Gastroesophageal sphincter (tissue), 3 donors: Measurements from ENCODE around the gene WDFY3.

ENCODE experiments used
- EP300 ChIP-seq: sonication (generic); formaldehyde crosslinking; IDR thresholded peaks from one replicate; pipeline ENCODE4 v1.6.1; 2017; ENCODE audit warnings: antibody characterized with exemption, mild to moderate bottlenecking
- POLR2A ChIP-seq, 2 donors: fragments of 450-650 bp; IDR thresholded peaks; one replicate each; pipeline ENCODE4 v1.6.1; 2017; ENCODE audit warnings: antibody characterized with exemption in 2 of 2, mild to moderate bottlenecking in 2 of 2, moderate library complexity in 1 of 2
- POLR2AphosphoS5 ChIP-seq: sonication (generic); formaldehyde crosslinking; IDR thresholded peaks from one replicate; pipeline ENCODE4 v1.6.1; 2017; ENCODE audit warnings: antibody characterized with exemption
- TF ChIP-seq, protein P1 (sequence below), 4 experiments: fragments of 200-600 bp in 2 of 4; fragments of 450-650 bp in 2 of 4; sonication (generic) in 1 of 4; IDR thresholded peaks; one replicate each; pipeline ENCODE4 v1.5.1; 2017 to 2019; ENCODE audit warnings: antibody characterized with exemption in 4 of 4, mild to moderate bottlenecking in 2 of 4, moderate library complexity in 2 of 4

DNA sequence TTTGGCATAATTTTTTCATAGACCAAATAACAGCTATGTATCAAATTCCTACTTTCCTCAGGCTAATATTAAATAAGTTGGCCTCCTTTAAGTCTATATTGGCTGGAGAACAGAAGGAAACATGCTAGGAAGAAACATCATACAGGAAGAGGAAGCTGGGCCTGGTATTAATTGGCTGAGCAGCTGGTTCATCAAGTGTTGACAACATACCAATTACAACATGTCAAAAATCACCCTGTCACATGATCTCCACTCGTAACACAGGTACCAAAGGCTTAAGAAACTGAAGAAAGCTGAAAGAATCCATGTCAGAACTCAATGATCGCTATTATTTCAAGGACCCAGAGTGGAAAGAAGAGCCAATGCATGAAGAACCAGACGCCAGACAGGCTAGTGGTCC lies 10.5 kb downstream of the WDFY3 start:
- TF ChIP-seq POLR2A (IDR thresholded peaks at IDR 0.05) (no peak), EP300 (no peak), POLR2AphosphoS5 (no peak)
- TF ChIP-seq, protein P1, sequence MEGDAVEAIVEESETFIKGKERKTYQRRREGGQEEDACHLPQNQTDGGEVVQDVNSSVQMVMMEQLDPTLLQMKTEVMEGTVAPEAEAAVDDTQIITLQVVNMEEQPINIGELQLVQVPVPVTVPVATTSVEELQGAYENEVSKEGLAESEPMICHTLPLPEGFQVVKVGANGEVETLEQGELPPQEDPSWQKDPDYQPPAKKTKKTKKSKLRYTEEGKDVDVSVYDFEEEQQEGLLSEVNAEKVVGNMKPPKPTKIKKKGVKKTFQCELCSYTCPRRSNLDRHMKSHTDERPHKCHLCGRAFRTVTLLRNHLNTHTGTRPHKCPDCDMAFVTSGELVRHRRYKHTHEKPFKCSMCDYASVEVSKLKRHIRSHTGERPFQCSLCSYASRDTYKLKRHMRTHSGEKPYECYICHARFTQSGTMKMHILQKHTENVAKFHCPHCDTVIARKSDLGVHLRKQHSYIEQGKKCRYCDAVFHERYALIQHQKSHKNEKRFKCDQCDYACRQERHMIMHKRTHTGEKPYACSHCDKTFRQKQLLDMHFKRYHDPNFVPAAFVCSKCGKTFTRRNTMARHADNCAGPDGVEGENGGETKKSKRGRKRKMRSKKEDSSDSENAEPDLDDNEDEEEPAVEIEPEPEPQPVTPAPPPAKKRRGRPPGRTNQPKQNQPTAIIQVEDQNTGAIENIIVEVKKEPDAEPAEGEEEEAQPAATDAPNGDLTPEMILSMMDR (IDR thresholded peaks at IDR 0.05) = no peak
